Peyer's patch (tissue), 4 donors: ENCODE measurements around the gene CBLN4. TPM values are rescaled to one million over a fixed set of nuclear protein-coding genes. Genes with fewer than 3 reads are reported as not detected.

Experiments used
- DNase-seq, 3 donors: peaks; one replicate each; pipeline ENCODE4 v3.0.0-alpha.2; 2017 to 2019
- H3K27ac ChIP-seq, 4 donors: fragments of 200-600 bp; sonication (generic); one replicate each; pipeline ENCODE4 v1.5.1; 2016 to 2019
- H3K27me3 ChIP-seq, 2 donors: fragments of 200-600 bp; sonication (generic); one replicate each; pipeline ENCODE4 v1.5.1; 2019
- H3K36me3 ChIP-seq, 3 donors: fragments of 200-600 bp; sonication (generic); one replicate each; pipeline ENCODE4 v1.5.1; 2016 to 2019
- H3K4me1 ChIP-seq, 4 donors: fragments of 200-600 bp; sonication (generic); one replicate each; pipeline ENCODE4 v1.5.1; 2016 to 2019
- H3K4me3 ChIP-seq, 4 donors: fragments of 200-600 bp; sonication (generic); 1 replicate in 3 of 4; 2 replicates in 1 of 4; pipeline ENCODE4 v1.5.1; 2016 to 2019; ENCODE audit warnings: mild to moderate bottlenecking in 1 of 4
- H3K9me3 ChIP-seq, 4 donors: fragments of 200-600 bp; sonication (generic); one replicate each; pipeline ENCODE4 v1.5.1; 2016 to 2019; ENCODE audit warnings: mild to moderate bottlenecking in 1 of 4
- CTCF ChIP-seq, 6 experiments: fragments of 450-650 bp in 4 of 6; fragments of 200-600 bp in 2 of 6; sonication (generic) in 1 of 6; IDR thresholded peaks; one replicate each; pipeline ENCODE4 v1.5.1; 2017 to 2019; ENCODE audit warnings: antibody characterized with exemption in 6 of 6, mild to moderate bottlenecking in 3 of 6, moderate library complexity in 1 of 6
- POLR2A ChIP-seq, 2 donors: fragments of 450-650 bp; IDR thresholded peaks; one replicate each; pipeline ENCODE4 v1.5.1; 2017; ENCODE audit warnings: antibody characterized with exemption in 2 of 2, mild to moderate bottlenecking in 2 of 2, moderate library complexity in 2 of 2
- total RNA-seq, 4 donors: library from RNA; depleted of rRNA; stranded (reverse); fragments of >200 nt; gene quantifications; one replicate each; pipeline ENCODE4 v1.1.0, GENCODE V29; 2016

CBLN4 gene
- total RNA-seq, 4 donors from 2014 or later = 0.35 TPM; not detected in 3

DNA sequence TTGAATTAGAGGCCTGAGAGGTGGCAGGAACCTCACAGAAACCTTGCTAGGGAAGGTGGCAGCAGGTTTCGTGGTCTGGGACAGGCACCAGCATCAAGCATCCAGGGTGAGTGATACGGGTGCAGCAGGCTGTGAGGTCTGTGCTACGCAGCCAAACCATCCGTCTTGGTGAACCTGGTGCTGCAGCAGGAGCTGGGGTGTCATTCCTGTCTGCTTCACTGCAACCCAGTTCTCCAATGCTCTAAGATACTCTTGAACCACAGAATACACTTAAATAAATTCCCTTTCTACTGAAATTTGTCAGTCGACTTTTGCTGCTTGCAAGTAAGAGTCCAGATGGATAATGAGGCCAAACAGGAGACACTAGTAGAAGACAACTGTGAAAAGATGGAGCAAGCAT, 9.7 kb upstream of the CBLN4 start:
- Histone ChIP-seq H3K4me3 (no peak overlapping the region), H3K9me3 (no peaks in the 10 kb centered on the region), H3K4me1 (no peaks in the 10 kb centered on the region), H3K27me3 (no peaks in the 10 kb centered on the region), H3K27ac (no peak overlapping the region), H3K36me3 (no peaks in the 10 kb centered on the region)
- TF ChIP-seq POLR2A (IDR thresholded peaks at IDR 0.05) = no peak
- no peak for TF ChIP-seq CTCF (IDR thresholded peaks at IDR 0.05)
- DNase-seq = no peak

- no peaks in the 10 kb centered on the region for H3K9me3 ChIP-seq
- no peaks in the 10 kb centered on the region for H3K4me1 ChIP-seq
- no peak for TF ChIP-seq POLR2A (IDR thresholded peaks at IDR 0.05)
- no peak for TF ChIP-seq CTCF (IDR thresholded peaks at IDR 0.05)
- no peaks in the 10 kb centered on the region for H3K27me3 ChIP-seq
- H3K36me3 ChIP-seq = no peaks in the 10 kb centered on the region
- no peak overlapping the region for H3K27ac ChIP-seq
- DNase-seq = no peak
- no peak overlapping the region for H3K4me3 ChIP-seq
These were observed 8.8 kb upstream of the CBLN4 start for GRCh38 chr20:56014151-56014550.

DNA sequence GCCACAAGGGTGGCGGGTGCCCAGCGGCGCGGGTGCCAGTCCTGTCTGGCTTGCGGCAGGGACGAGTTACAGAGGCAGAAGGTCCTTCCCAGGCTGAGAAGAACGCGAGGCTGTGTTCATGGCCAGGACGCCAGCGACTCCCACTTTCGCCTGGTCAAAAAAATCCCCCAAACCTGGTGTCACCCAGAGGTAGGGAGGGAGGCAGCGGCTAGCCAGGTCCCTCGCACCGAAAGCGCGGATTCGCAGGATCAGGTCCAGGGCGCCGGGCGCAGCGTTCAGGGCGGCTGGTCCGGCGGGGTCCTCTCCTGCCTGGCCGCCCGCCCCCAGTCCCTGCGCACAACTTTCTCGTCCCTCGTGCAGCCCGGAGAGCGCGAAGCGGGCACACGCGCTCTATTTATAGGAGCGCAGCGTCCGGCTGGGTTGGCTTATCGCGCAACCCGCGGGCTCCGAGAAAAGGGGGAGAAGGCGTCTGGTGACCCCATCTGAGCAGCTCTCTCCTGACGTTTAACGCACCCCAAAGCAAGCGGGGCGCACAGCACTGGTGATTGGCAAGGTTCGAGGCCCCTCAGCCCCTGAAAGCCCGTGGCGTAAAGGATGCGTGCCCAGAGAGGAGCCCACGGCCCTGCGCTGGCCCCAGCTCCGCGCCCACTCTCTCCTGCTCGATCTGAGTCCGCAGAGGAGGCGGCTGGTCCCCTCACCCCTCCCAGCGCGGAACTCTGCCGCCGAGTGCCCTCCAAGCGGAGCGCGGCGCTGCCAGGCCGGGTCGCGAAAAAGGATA, 519 bp downstream of the CBLN4 start:
- DNase-seq = no peak
- TF ChIP-seq POLR2A (IDR thresholded peaks at IDR 0.05) (no peak), CTCF (IDR thresholded peaks at IDR 0.05) (no peak)
- Histone ChIP-seq H3K9me3 (peaks cover 0 to 3% (median 0%) of the 10 kb centered on the region in 4 donors), H3K27me3 (peaks cover 0 to 19% of the 10 kb centered on the region in 2 donors), H3K27ac (no peak overlapping the region), H3K4me3 (no peak overlapping the region), H3K4me1 (peaks cover 0 to 24% (median 0%) of the 10 kb centered on the region in 4 donors), H3K36me3 (no peaks in the 10 kb centered on the region)

- TF ChIP-seq CTCF (IDR thresholded peaks at IDR 0.05) (no peak), POLR2A (IDR thresholded peaks at IDR 0.05) (no peak)
- Histone ChIP-seq H3K27ac (no peak overlapping the region), H3K4me3 (no peak overlapping the region), H3K4me1 (peaks cover 0 to 24% (median 0%) of the 10 kb centered on the region in 4 donors), H3K9me3 (peaks cover 0 to 3% (median 0%) of the 10 kb centered on the region in 4 donors), H3K36me3 (no peaks in the 10 kb centered on the region), H3K27me3 (peaks cover 0 to 19% of the 10 kb centered on the region in 2 donors)
- peak in 1 of 3 donors; percentile 49 for DNase-seq
These were observed 1.3 kb downstream of the CBLN4 start for GRCh38 chr20:56004007-56004406.

DNA sequence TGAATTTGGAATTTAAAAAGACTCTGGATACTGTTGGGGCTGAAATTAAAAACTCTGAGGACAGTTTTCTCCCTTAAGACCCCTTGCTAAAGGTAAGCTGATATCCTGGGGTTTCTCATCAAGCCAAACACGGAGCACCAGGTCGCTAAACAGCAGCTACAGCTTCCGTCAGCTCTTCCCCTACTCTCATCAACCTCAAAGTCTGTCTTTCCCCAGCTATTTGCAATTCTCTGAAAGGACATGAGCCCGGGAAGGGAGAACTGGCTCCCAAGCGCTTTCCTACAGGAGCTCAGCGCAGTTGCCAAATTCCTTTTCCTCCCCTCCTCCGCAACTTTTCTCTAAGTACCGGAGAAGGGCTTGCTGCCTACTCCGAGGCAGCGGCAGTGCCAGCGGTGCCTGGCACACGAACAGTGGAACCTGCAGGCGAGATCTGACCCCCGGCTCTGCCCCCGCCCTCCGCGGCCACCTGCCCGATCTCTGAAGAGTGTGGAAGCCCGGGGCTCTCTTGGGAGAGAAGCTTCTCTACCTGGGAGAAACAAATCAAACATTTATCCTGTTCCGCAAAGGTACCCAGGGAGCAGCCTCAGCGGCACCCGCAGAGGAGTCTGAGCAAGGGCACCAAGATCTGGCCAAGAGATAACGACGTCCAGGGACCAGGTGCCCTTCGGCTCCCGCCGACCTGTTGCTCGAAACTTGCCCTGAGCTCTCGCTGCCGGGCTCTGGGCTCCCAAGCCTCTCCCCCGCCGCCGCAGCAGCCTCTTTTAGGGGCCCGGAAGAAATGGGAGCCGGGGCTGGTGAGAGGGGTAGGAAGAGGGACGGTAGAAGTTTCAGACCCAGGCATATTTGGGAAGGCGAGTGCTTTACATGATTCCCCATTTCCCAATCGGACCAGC, 2.2 kb downstream of the CBLN4 start:
- H3K4me3 ChIP-seq = no peak overlapping the region
- peaks cover 0 to 3% (median 0%) of the 10 kb centered on the region in 4 donors for H3K9me3 ChIP-seq
- peaks cover 0 to 19% of the 10 kb centered on the region in 2 donors for H3K27me3 ChIP-seq
- no peak for DNase-seq
- TF ChIP-seq CTCF (IDR thresholded peaks at IDR 0.05) = no peak
- no peak for TF ChIP-seq POLR2A (IDR thresholded peaks at IDR 0.05)
- H3K36me3 ChIP-seq = no peaks in the 10 kb centered on the region
- peaks cover 0 to 24% (median 0%) of the 10 kb centered on the region in 4 donors for H3K4me1 ChIP-seq
- no peak overlapping the region for H3K27ac ChIP-seq
